ENCODE results near the gene LRP1B. TPM values are rescaled to one million over a fixed set of nuclear protein-coding genes. Genes with fewer than 3 reads are reported as not detected.

Gene LRP1B
- total and polyA plus RNA-seq, 2 of the 8 experiments (the other 6 are each of a cell fraction or from before 2014, with no cell fraction given): 0.03 TPM; not detected in 1

- TF ChIP-seq CHD7 (IDR thresholded peaks at IDR 0.05; ENCODE audit: insufficient replicate concordance, low read length): no peak
- TF ChIP-seq EP300 (IDR thresholded peaks at IDR 0.05; ENCODE audit: borderline replicate concordance in 1 of 2, low read depth in 2 of 2, low read length in 2 of 2): no peak
- TF ChIP-seq SRF (IDR thresholded peaks at IDR 0.05; ENCODE audit: low read depth, low read length): no peak
- no peak for TF ChIP-seq CBX8 (IDR thresholded peaks at IDR 0.05; ENCODE audit: borderline replicate concordance, low read depth, low read length)
- no peak for TF ChIP-seq KDM1A (IDR thresholded peaks at IDR 0.05; ENCODE audit: borderline replicate concordance, low read length)
- TF ChIP-seq ATF3 (IDR thresholded peaks at IDR 0.05; ENCODE audit: insufficient read depth, low read depth, low read length): no peak
- TF ChIP-seq RFX5 (IDR thresholded peaks at IDR 0.05; ENCODE audit: borderline replicate concordance, low read depth, low read length): no peak
- no peak for TF ChIP-seq MAFK (IDR thresholded peaks at IDR 0.05; ENCODE audit: low read depth, low read length)
- TF ChIP-seq JUN (IDR thresholded peaks at IDR 0.05; ENCODE audit: low read depth, low read length): no peak
- TF ChIP-seq CHD2 (IDR thresholded peaks at IDR 0.05; ENCODE audit: low read length): no peak
Measured at GRCh38 chr2:140648393-140648792, 1482.4 kb downstream of the LRP1B start (continued).

Data from H1 (cell line).